ENCODE measurements around the gene RBM44. TPM values are rescaled to one million over a fixed set of nuclear protein-coding genes. Genes with fewer than 3 reads are reported as not detected.
A peak's percentile ranks its signal among the peaks of the same experiment; 100 is the strongest.

RBM44 gene
- total RNA-seq, 4 donors from 2014 or later, result under 0.01 to 3.6 (median 1.8) TPM

- TF ChIP-seq POLR2A (IDR thresholded peaks at IDR 0.05) (peak in 1 of 2 donors; percentile 29), CTCF (IDR thresholded peaks at IDR 0.05) (peak in 2 of 4 experiments; percentile 42 to 44)
- Histone ChIP-seq H3K4me3 (no peak overlapping the region), H3K27me3 (no peaks in the 10 kb centered on the region), H3K27ac (peak overlapping the region; percentile 98 to 100), H3K4me1 (peaks cover 41 to 46% of the 10 kb centered on the region in 2 donors), H3K9me3 (no peaks in the 10 kb centered on the region), H3K36me3 (no peaks in the 10 kb centered on the region)
- peak; percentile 94 to 97 for DNase-seq
- intact Hi-C loops (cut with DNase I; ENCODE audit: low total_unique reads), result no loop called here
These were observed 87.5 kb downstream of the RBM44 start for GRCh38 chr2:237885931-237886684.

- Histone ChIP-seq H3K4me1 (peaks cover 41 to 46% of the 10 kb centered on the region in 2 donors), H3K4me3 (no peak overlapping the region), H3K27ac (peak overlapping the region; percentile 98 to 100), H3K27me3 (no peaks in the 10 kb centered on the region), H3K36me3 (no peaks in the 10 kb centered on the region), H3K9me3 (no peaks in the 10 kb centered on the region)
- TF ChIP-seq POLR2A (IDR thresholded peaks at IDR 0.05) (peak in 1 of 2 donors; percentile 14), CTCF (IDR thresholded peaks at IDR 0.05) (peak in 1 of 4 experiments; percentile 6)
- peak; percentile 99 to 100 for DNase-seq
- intact Hi-C loops (cut with DNase I; ENCODE audit: low total_unique reads), result no loop called here
These were observed 88.3 kb downstream of the RBM44 start for GRCh38 chr2:237886685-237887481.

- H3K4me1 ChIP-seq, result peaks cover 36 to 41% of the 10 kb centered on the region in 2 donors
- H3K36me3 ChIP-seq, result no peaks in the 10 kb centered on the region
- TF ChIP-seq POLR2A (IDR thresholded peaks at IDR 0.05) (no peak), CTCF (IDR thresholded peaks at IDR 0.05) (no peak)
- no peaks in the 10 kb centered on the region for H3K9me3 ChIP-seq
- peak overlapping the region; percentile 98 to 100 for H3K27ac ChIP-seq
- intact Hi-C loops (cut with DNase I; ENCODE audit: low total_unique reads), result no loop called here
- H3K4me3 ChIP-seq, result no peak overlapping the region
- no peaks in the 10 kb centered on the region for H3K27me3 ChIP-seq
- DNase-seq, result no peak
These were observed 89.8 kb downstream of the RBM44 start for GRCh38 chr2:237888389-237888788.

GRCh38 chr2:237889016-237889415 lies 90.4 kb downstream of the RBM44 start:
- H3K4me1 ChIP-seq, result peaks cover 34 to 40% of the 10 kb centered on the region in 2 donors
- no peaks in the 10 kb centered on the region for H3K36me3 ChIP-seq
- peak in 1 of 2 donors; percentile 15 for DNase-seq
- intact Hi-C loops (cut with DNase I; ENCODE audit: low total_unique reads), result no loop called here
- peak overlapping the region; percentile 98 to 100 for H3K27ac ChIP-seq
- H3K4me3 ChIP-seq, result no peak overlapping the region
- TF ChIP-seq POLR2A (IDR thresholded peaks at IDR 0.05) (no peak), CTCF (IDR thresholded peaks at IDR 0.05) (no peak)
- H3K9me3 ChIP-seq, result no peaks in the 10 kb centered on the region
- H3K27me3 ChIP-seq, result no peaks in the 10 kb centered on the region

- Histone ChIP-seq H3K36me3 (no peaks in the 10 kb centered on the region), H3K4me1 (peaks cover 34 to 42% of the 10 kb centered on the region in 2 donors), H3K9me3 (no peaks in the 10 kb centered on the region), H3K27me3 (no peaks in the 10 kb centered on the region), H3K4me3 (no peak overlapping the region), H3K27ac (peak overlapping the region; percentile 98 to 100)
- intact Hi-C loops (cut with DNase I; ENCODE audit: low total_unique reads), result no loop called here
- no peak for TF ChIP-seq POLR2A (IDR thresholded peaks at IDR 0.05)
- no peak for TF ChIP-seq CTCF (IDR thresholded peaks at IDR 0.05)
- DNase-seq, result peak in 1 of 2 donors; percentile 17
These were observed 91.2 kb downstream of the RBM44 start for GRCh38 chr2:237889811-237890210.

Data from uterus (tissue), 4 donors.